Ishikawa (cell line): ENCODE measurements around the gene CNTN4.

Source experiments
- EGR1 ChIP-seq: IDR thresholded peaks from 2 replicates; pipeline ENCODE4 v1.6.1; 2012
- EP300 ChIP-seq: IDR thresholded peaks from 2 replicates; pipeline ENCODE4 v1.6.1; 2012; ENCODE audit warnings: borderline replicate concordance
- RAD21 ChIP-seq: IDR thresholded peaks from 2 replicates; pipeline ENCODE4 v1.6.1; 2012; ENCODE audit warnings: low read depth
- TAF1 ChIP-seq: IDR thresholded peaks from 2 replicates; pipeline ENCODE4 v1.6.1; 2012; ENCODE audit warnings: low read depth, mild to moderate bottlenecking
- TCF12 ChIP-seq: IDR thresholded peaks from 2 replicates; pipeline ENCODE4 v1.6.1; 2012; ENCODE audit warnings: low read depth
- TEAD4 ChIP-seq: IDR thresholded peaks from 2 replicates; pipeline ENCODE4 v1.6.1; 2012
- USF1 ChIP-seq: IDR thresholded peaks from 2 replicates; pipeline ENCODE4 v1.6.1; 2012
- YY1 ChIP-seq: IDR thresholded peaks from 2 replicates; pipeline ENCODE4 v1.6.1; 2012; ENCODE audit warnings: low read depth
- TF ChIP-seq, protein P1 (sequence below): IDR thresholded peaks from 2 replicates; pipeline ENCODE4 v1.6.1; 2012

GRCh38 chr3:2714834-2715233 lies 616.2 kb downstream of the CNTN4 start:
- no peak for TF ChIP-seq TEAD4
- no peak for TF ChIP-seq USF1
- TF ChIP-seq, protein P1, sequence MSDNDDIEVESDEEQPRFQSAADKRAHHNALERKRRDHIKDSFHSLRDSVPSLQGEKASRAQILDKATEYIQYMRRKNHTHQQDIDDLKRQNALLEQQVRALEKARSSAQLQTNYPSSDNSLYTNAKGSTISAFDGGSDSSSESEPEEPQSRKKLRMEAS: no peak
- TF ChIP-seq TAF1: no peak
- TF ChIP-seq YY1: no peak
- TF ChIP-seq RAD21: no peak
- TF ChIP-seq TCF12: no peak
- no peak for TF ChIP-seq EGR1
- no peak for TF ChIP-seq EP300
